OCI-LY7 (cell line): Measurements from ENCODE around the gene MILR1. TPM values are rescaled to one million over a fixed set of nuclear protein-coding genes. Genes with fewer than 3 reads are reported as not detected.

Source experiments
- BruUV-seq: library from RNA; stranded (reverse); fragments of 400-500 nt; replicated peaks from 2 replicates; lab custom pipeline; 2021; lab: Mats Ljungman, UMichigan
- CTCF ChIA-PET: fragments of 300-600 bp; sonication (Branson Sonifier 250); formaldehyde crosslinking; loops from one replicate; lab custom pipeline; 2022; ENCODE audit warnings: antibody characterized with exemption; ENCODE audit not compliant: unreplicated experiment; lab: Charles Lee
- POLR2A ChIA-PET: fragments of 300-600 bp; sonication (Branson Sonifier 250); formaldehyde crosslinking; loops from one replicate; lab custom pipeline; 2022; ENCODE audit warnings: antibody characterized with exemption; lab: Charles Lee
- DNase-seq: peaks from one replicate; pipeline ENCODE4 v3.0.0-alpha.2; 2015; ENCODE audit warnings: low spot score
- H2AFZ ChIP-seq: fragments of 200-600 bp; sonication (generic), shearing (Covaris generic); 2 replicates; pipeline ENCODE4 v1.6.1; 2014; ENCODE audit warnings: mild to moderate bottlenecking, antibody characterized with exemption, low read length, moderate library complexity
- H3K27ac ChIP-seq: fragments of 200-600 bp; sonication (generic); 2 replicates; pipeline ENCODE4 v1.5.1; 2014; ENCODE audit warnings: mixed run types, low read depth, mild to moderate bottlenecking, moderate library complexity, low read length, inconsistent platforms; ENCODE audit not compliant: poor library complexity, severe bottlenecking
- H3K36me3 ChIP-seq: fragments of 200-600 bp; sonication (generic); 2 replicates; pipeline ENCODE4 v1.6.1; 2014; ENCODE audit warnings: mild to moderate bottlenecking, antibody characterized with exemption, low read length, moderate library complexity, mixed read lengths; ENCODE audit not compliant: insufficient read depth
- H3K4me1 ChIP-seq: fragments of 200-600 bp; sonication (generic); 2 replicates; pipeline ENCODE4 v1.5.1; 2014; ENCODE audit warnings: mild to moderate bottlenecking, low read length; ENCODE audit not compliant: insufficient read depth, poor library complexity, severe bottlenecking
- H3K4me2 ChIP-seq: fragments of 200-600 bp; sonication (generic); 2 replicates; pipeline ENCODE4 v1.6.1; 2014; ENCODE audit warnings: mild to moderate bottlenecking, low read length
- H3K4me3 ChIP-seq: fragments of 200-600 bp; sonication (generic); 2 replicates; pipeline ENCODE4 v1.5.1; 2014; ENCODE audit warnings: mild to moderate bottlenecking, low read depth, low read length; ENCODE audit not compliant: poor library complexity, severe bottlenecking
- H3K79me2 ChIP-seq: fragments of 200-600 bp; sonication (generic); 2 replicates; pipeline ENCODE4 v1.6.1; 2016; ENCODE audit warnings: low read depth, mild to moderate bottlenecking, low read length, moderate library complexity, mixed read lengths; ENCODE audit not compliant: insufficient read depth
- H3K9me2 ChIP-seq: fragments of 200-600 bp; sonication (generic); 2 replicates; pipeline ENCODE4 v1.6.1; 2016; ENCODE audit warnings: mild to moderate bottlenecking, low read length, mixed read lengths; ENCODE audit not compliant: insufficient read depth
- H3K9me3 ChIP-seq: fragments of 200-600 bp; sonication (generic); 2 replicates; pipeline ENCODE4 v1.6.1; 2014; ENCODE audit warnings: mild to moderate bottlenecking, mixed run types, low read length, mixed read lengths
- H4K20me1 ChIP-seq: fragments of 200-600 bp; sonication (generic); 2 replicates; pipeline ENCODE4 v1.6.1; 2014; ENCODE audit warnings: mild to moderate bottlenecking, antibody characterized with exemption, low read length, moderate library complexity, mixed read lengths; ENCODE audit not compliant: insufficient read depth
- EZH2phosphoT487 ChIP-seq: fragments of 200-600 bp; sonication (generic); IDR thresholded peaks from 2 replicates; pipeline ENCODE4 v1.6.1; 2018; ENCODE audit warnings: low read depth, borderline replicate concordance, mild to moderate bottlenecking, mixed run types, antibody characterized with exemption, low read length, moderate library complexity, mixed read lengths
- intact Hi-C: fragments of 100-400 bp; cut with micrococcal nuclease; formaldehyde crosslinking; loops from one replicate; pipeline ENCODE4 v1.10.0; 2022; ENCODE audit not compliant: unreplicated experiment
- total RNA-seq, 2 experiments: library from RNA; depleted of rRNA in 1 of 2; stranded (reverse); fragments of >200 nt in 1 of 2; shearing (Covaris generic) in 1 of 2; gene quantifications; 2 replicates each; pipeline ENCODE4 v1.2.3, GENCODE V29; 2014 to 2022
- TF ChIP-seq, protein P1 (sequence below): fragments of 200-600 bp; sonication (generic); conservative IDR thresholded peaks from 2 replicates; pipeline ENCODE4 v1.5.1; 2014; ENCODE audit warnings: mild to moderate bottlenecking, antibody characterized with exemption, low read length, moderate library complexity, mixed read lengths

MILR1 gene
- total RNA-seq, 2 experiments from 2014 or later = 68.7 to 101 TPM

DNA sequence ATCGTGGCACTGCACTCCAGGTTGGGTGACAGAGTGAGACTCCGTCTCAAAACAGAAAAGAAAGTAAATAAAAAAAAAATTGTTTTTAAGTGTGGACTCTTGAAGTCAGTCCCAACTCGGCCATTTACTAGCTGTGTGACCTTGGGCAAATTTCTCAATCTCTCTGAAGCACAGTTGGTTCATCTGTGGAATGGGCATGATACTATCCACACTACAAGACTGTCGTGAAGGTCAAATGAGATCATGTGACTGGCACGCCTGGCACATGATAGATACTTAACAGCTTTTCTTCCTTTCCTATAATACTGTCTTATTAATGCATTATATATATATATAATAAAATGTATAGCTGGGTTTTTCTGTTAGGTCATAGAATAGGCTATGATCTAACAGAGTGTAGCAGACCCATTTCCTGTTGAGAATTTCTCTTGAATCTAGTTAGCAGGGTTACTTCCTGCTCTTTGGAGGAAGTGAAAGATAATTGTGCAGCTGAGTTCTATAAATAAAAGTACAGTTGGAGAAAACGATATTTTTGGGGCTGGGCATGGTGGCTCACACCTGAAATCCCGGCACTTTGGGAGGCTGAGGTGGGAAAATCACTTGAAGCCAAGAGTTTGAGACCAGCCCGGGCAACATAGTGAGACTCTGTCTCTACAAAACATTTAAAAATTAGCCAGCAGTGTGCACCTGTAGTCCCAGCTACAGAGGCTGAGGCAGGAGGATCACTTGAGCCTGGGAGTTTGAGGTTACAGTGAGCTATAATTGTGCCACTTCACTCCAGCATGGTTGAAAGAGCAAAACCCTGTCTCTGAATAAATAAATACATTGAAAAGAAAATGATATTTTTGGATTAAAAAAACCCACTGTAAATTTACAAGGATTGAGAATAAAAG is 7.3 kb downstream of the MILR1 start:
- H3K27ac ChIP-seq = peak overlapping the region; percentile 94
- peak overlapping the region; percentile 52 for H3K4me2 ChIP-seq
- ChIA-PET POLR2A (interaction anchor here (0.5 to 1.4 kb wide), 11 partner anchors 9 to 355 kb away, joined by 3 to 6 read pairs (median 3); partner anchors contain the start of gene POLG2), CTCF (no interaction called here)
- peak; percentile 89 for DNase-seq
- H3K9me2 ChIP-seq = no peaks in the 10 kb centered on the region
- no peak for TF ChIP-seq EZH2phosphoT487
- TF ChIP-seq, protein P1, sequence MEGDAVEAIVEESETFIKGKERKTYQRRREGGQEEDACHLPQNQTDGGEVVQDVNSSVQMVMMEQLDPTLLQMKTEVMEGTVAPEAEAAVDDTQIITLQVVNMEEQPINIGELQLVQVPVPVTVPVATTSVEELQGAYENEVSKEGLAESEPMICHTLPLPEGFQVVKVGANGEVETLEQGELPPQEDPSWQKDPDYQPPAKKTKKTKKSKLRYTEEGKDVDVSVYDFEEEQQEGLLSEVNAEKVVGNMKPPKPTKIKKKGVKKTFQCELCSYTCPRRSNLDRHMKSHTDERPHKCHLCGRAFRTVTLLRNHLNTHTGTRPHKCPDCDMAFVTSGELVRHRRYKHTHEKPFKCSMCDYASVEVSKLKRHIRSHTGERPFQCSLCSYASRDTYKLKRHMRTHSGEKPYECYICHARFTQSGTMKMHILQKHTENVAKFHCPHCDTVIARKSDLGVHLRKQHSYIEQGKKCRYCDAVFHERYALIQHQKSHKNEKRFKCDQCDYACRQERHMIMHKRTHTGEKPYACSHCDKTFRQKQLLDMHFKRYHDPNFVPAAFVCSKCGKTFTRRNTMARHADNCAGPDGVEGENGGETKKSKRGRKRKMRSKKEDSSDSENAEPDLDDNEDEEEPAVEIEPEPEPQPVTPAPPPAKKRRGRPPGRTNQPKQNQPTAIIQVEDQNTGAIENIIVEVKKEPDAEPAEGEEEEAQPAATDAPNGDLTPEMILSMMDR = no peak
- H2AFZ ChIP-seq = no peak overlapping the region
- intact Hi-C loops = no loop called here
- H3K4me1 ChIP-seq = peaks cover 58% of the 10 kb centered on the region
- H4K20me1 ChIP-seq = no peaks in the 10 kb centered on the region
- H3K79me2 ChIP-seq = peaks cover 19% of the 10 kb centered on the region; the same call in 1 of the 2 replicates
- peak overlapping the region; percentile 41 for H3K4me3 ChIP-seq
- peaks cover 85% of the 10 kb centered on the region for H3K36me3 ChIP-seq
- peaks cover 13% of the 10 kb centered on the region; the same call in 1 of the 2 replicates for H3K9me3 ChIP-seq
- no TSS peak for BruUV-seq

DNA sequence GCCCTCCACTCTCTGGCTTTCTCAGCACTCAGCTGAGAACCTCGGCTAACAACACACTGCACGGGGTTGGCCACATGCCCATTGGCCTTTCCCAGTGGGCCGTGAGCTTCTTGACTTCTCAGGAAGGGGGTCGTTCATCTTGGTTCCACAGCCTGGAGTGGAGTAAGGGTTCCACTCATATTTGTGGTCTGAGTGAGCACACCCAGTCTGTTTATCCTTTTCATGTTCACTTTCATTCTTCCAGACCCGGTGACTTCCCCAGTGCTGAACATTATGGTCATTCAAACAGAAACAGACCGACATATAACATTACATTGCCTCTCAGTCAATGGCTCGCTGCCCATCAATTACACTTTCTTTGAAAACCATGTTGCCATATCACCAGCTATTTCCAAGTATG is 8.2 kb downstream of the MILR1 start:
- TF ChIP-seq, protein P1 = no peak
- no peak for TF ChIP-seq EZH2phosphoT487
- H3K4me1 ChIP-seq = peaks cover 56% of the 10 kb centered on the region
- peak overlapping the region; percentile 7 for H3K4me3 ChIP-seq
- no peak for DNase-seq
- H3K9me3 ChIP-seq = peaks cover 13% of the 10 kb centered on the region; the same call in 1 of the 2 replicates
- peak overlapping the region; percentile 35 for H3K4me2 ChIP-seq
- intact Hi-C loops = no loop called here
- CTCF ChIA-PET = no interaction called here
- POLR2A ChIA-PET = interaction anchor here (1.0 to 1.4 kb wide), 3 partner anchors 8 to 13 kb away, joined by 3 read pairs; no protein-coding TSS in a partner anchor
- peak overlapping the region; percentile 94 for H3K27ac ChIP-seq
- no TSS peak for BruUV-seq
- no peaks in the 10 kb centered on the region for H4K20me1 ChIP-seq
- peaks cover 11% of the 10 kb centered on the region; the same call in 1 of the 2 replicates for H3K79me2 ChIP-seq
- H3K36me3 ChIP-seq = peaks cover 86% of the 10 kb centered on the region
- no peaks in the 10 kb centered on the region for H3K9me2 ChIP-seq
- no peak overlapping the region for H2AFZ ChIP-seq

DNA sequence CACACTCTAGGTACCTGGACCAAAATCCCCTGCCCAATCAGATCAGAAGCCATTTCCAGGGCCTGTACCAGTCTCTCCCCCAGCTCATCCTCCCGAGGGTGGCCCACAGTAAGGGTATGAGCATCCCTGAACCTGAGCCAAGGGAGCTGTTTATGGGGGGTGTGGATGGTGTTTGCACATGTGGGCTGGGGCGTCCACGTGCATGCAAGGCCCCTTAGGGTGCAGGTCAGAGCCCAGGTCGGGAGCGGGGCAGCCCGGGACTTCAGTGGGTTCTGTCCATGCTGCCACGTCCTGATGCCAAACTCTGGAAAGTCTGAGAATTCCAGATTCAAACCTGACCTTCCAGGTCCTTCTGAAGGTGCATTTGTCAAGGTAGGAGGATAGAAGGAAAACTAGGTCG is 9.8 kb downstream of the MILR1 start:
- Histone ChIP-seq H3K9me3 (peaks cover 13% of the 10 kb centered on the region; the same call in 1 of the 2 replicates), H3K4me3 (no peak overlapping the region), H3K4me1 (peaks cover 43% of the 10 kb centered on the region), H3K27ac (no peak overlapping the region), H3K36me3 (peaks cover 81% of the 10 kb centered on the region), H2AFZ (no peak overlapping the region), H3K4me2 (no peak overlapping the region), H3K9me2 (no peaks in the 10 kb centered on the region), H3K79me2 (no peaks in the 10 kb centered on the region; the same call in 1 of the 2 replicates), H4K20me1 (no peaks in the 10 kb centered on the region)
- DNase-seq = no peak
- no TSS peak for BruUV-seq
- CTCF ChIA-PET = no interaction called here
- intact Hi-C loops = no loop called here
- TF ChIP-seq, protein P1 = no peak
- TF ChIP-seq EZH2phosphoT487 = no peak
- POLR2A ChIA-PET = no interaction called here
